Measurements from ENCODE around the gene SH3RF3.

SH3RF3 gene

GRCh38 chr2:109538546-109538945 is 409.5 kb downstream of the SH3RF3 start:
- DNase-seq: no peak

DNA sequence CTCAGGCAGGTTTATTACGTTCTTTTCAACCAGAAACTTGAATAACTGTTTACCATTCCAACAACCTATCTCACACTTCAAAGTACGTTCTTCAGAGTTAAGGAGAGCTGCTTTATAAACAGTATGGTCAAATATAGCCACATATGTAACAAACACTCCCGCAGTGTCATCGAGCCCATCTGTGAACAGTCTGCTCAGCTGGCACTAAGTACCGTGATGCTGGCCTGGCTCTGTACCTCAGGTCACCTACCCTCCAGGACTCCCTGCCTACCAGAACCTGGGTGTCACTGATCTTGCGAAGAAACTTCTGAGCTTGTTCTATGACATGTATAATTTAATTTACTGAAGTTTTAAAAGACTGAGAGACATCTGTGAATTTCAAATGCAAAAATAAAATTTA is 413.4 kb downstream of the SH3RF3 start:
- no peak for DNase-seq

- DNase-seq: peak; percentile 7
These were observed 417.1 kb downstream of the SH3RF3 start for GRCh38 chr2:109545828-109546713.

- no peak for DNase-seq
These were observed 418.3 kb downstream of the SH3RF3 start for GRCh38 chr2:109547280-109547679.

DNA sequence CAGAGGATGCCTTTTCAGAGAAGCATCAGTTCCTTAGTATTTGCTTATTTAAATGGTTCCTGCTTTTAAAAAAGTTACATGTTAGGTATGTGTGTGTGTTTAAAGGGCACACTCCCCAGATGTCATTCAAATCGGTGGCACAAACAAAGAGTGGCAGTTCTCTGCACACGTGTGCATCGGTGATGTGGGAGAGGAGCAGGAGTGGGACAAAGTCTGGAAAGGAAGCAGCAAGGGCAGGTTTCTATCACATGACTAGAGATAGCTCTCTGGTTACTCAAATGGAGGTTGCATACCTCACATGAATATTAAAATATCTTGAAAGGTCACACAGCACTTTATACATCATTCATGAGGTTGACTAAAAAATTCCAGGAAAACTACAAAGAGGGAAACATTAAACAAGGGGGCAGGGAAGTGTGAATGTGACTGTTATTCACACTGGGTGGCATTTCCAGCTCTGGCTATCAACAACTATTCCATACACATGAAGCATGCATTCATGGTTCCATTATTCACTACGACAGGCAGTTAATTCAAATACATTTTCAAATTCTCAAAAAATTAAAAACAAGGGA is 420.1 kb downstream of the SH3RF3 start:
- DNase-seq: no peak

All from NCI-H1105 (cell line).